RCC 7860 (cell line): ENCODE measurements around the gene IGFLR1.
A peak's percentile ranks its signal among the peaks of the same experiment; 100 is the strongest.
"Not testable (repeated sequence)": the region's sequence is repeated elsewhere in the genome, so short reads cannot be mapped to it uniquely, and the experiment has no call there.

ENCODE experiments used
- DNase-seq: peaks from one replicate; pipeline ENCODE4 v3.0.0-alpha.2; 2015; ENCODE audit warnings: low spot score
- FAIRE-seq: peaks from 2 replicates; lab custom pipeline; 2012; peaks lifted over from hg19 to GRCh38; lab: Jason Lieb, UNC

The IGFLR1 gene

GRCh38 chr19:35777961-35778360 lies 35.7 kb upstream of the IGFLR1 start:
- FAIRE-seq (no peak), DNase-seq (no peak)

GRCh38 chr19:35777086-35777841 lies 35.0 kb upstream of the IGFLR1 start:
- DNase-seq = no peak
- FAIRE-seq = no peak

GRCh38 chr19:35776102-35776788 lies 34.0 kb upstream of the IGFLR1 start:
- no peak for DNase-seq
- no peak for FAIRE-seq

- FAIRE-seq = peak; percentile 67
- peak; percentile 85 for DNase-seq
These were observed 33.2 kb upstream of the IGFLR1 start, which contains the start of gene ARHGAP33 for GRCh38 chr19:35775298-35776101. Gene ARHGAP33, plus strand, starts transcription at chr19:35775564. Its CDS starts 95 bp downstream, at chr19:35775659.

- DNase-seq (no peak), FAIRE-seq (no peak)
These were observed 32.7 kb upstream of the IGFLR1 start for GRCh38 chr19:35775046-35775297.

- FAIRE-seq (no peak), DNase-seq (no peak)
These were observed 32.2 kb upstream of the IGFLR1 start for GRCh38 chr19:35774274-35775045.

- FAIRE-seq = peak; percentile 87
These were observed 31.0 kb upstream of the IGFLR1 start for GRCh38 chr19:35773020-35773806.

GRCh38 chr19:35772362-35772761 lies 30.1 kb upstream of the IGFLR1 start:
- FAIRE-seq, DNase-seq: not testable (repeated sequence)

More at GRCh38 chr19:35773020-35773806, 31.0 kb upstream of the IGFLR1 start:
- peak; percentile 75 for DNase-seq

- no peak for FAIRE-seq
- DNase-seq = no peak
These were observed 25.8 kb upstream of the IGFLR1 start for GRCh38 chr19:35768082-35768421.

- no peak for FAIRE-seq
- DNase-seq = no peak
These were observed 25.2 kb upstream of the IGFLR1 start for GRCh38 chr19:35767288-35768081.

- DNase-seq = no peak
- no peak for FAIRE-seq
These were observed 24.4 kb upstream of the IGFLR1 start for GRCh38 chr19:35766571-35767104.

- FAIRE-seq = no peak
These were observed 22.4 kb upstream of the IGFLR1 start for GRCh38 chr19:35764432-35765315.

GRCh38 chr19:35760711-35761349 lies 18.6 kb upstream of the IGFLR1 start:
- DNase-seq (peak; percentile 21), FAIRE-seq (no peak)

More at GRCh38 chr19:35764432-35765315, 22.4 kb upstream of the IGFLR1 start:
- DNase-seq = no peak

- DNase-seq (no peak), FAIRE-seq (no peak)
These were observed 17.4 kb upstream of the IGFLR1 start for GRCh38 chr19:35759697-35760096.

- peak; percentile 89 for FAIRE-seq
These were observed 15.7 kb upstream of the IGFLR1 start, which contains the start of gene PROSER3 for GRCh38 chr19:35757749-35758608. Gene PROSER3, plus strand, starts transcription at chr19:35758176. Its CDS starts 40 bp downstream, at chr19:35758216.

GRCh38 chr19:35757231-35757748 lies 15.0 kb upstream of the IGFLR1 start:
- DNase-seq (peak; percentile 50), FAIRE-seq (no peak)

More at GRCh38 chr19:35757749-35758608, 15.7 kb upstream of the IGFLR1 start, which contains the start of gene PROSER3:
- DNase-seq = peak; percentile 98
